ENCODE measurements around the gene MMEL1.
"Not testable (repeated sequence)": the region's sequence is repeated elsewhere in the genome, so short reads cannot be mapped to it uniquely, and the experiment has no call there.

The MMEL1 gene

GRCh38 chr1:2628191-2628932 lies 4.5 kb downstream of the MMEL1 start:
- Histone ChIP-seq H3K9me3 (no peaks in the 10 kb centered on the region), H3K27ac (no peak overlapping the region), H3K27me3 (peaks cover 93% of the 10 kb centered on the region), H3K4me3 (ENCODE audit: low read depth in 1 of 2, low read length in 1 of 2) (no peak overlapping the region), H3K36me3 (no peaks in the 10 kb centered on the region), H3K4me1 (ENCODE audit: control insufficient read depth in 1 of 2, insufficient read depth in 1 of 2, low read depth in 1 of 2, low read length in 1 of 2) (no peaks in the 10 kb centered on the region)
- TF ChIP-seq CTCF (IDR thresholded peaks at IDR 0.05) = no peak

GRCh38 chr1:2627746-2628145 lies 5.1 kb downstream of the MMEL1 start:
- no peak for TF ChIP-seq CTCF (IDR thresholded peaks at IDR 0.05)
- peaks cover 98% of the 10 kb centered on the region for H3K27me3 ChIP-seq
- H3K27ac ChIP-seq = no peak overlapping the region
- no peaks in the 10 kb centered on the region for H3K4me1 ChIP-seq (ENCODE audit: control insufficient read depth in 1 of 2, insufficient read depth in 1 of 2, low read depth in 1 of 2, low read length in 1 of 2)
- H3K4me3 ChIP-seq (ENCODE audit: low read depth in 1 of 2, low read length in 1 of 2) = no peak overlapping the region
- H3K9me3 ChIP-seq = no peaks in the 10 kb centered on the region
- H3K36me3 ChIP-seq = no peaks in the 10 kb centered on the region

- H3K4me1 ChIP-seq (ENCODE audit: control insufficient read depth in 1 of 2, insufficient read depth in 1 of 2, low read depth in 1 of 2, low read length in 1 of 2); H3K27ac ChIP-seq; H3K36me3 ChIP-seq; H3K9me3 ChIP-seq; H3K4me3 ChIP-seq (ENCODE audit: low read depth in 1 of 2, low read length in 1 of 2): not testable (repeated sequence)
- H3K27me3 ChIP-seq = peaks cover 94% of the 10 kb centered on the region
Observed at GRCh38 chr1:2625748-2626147, 7.1 kb downstream of the MMEL1 start.

- Histone ChIP-seq H3K27ac (no peak overlapping the region), H3K27me3 (peaks cover 93% of the 10 kb centered on the region), H3K36me3 (no peaks in the 10 kb centered on the region)
Observed at GRCh38 chr1:2625311-2625710, 7.5 kb downstream of the MMEL1 start.

GRCh38 chr1:2624735-2625300 lies 8.0 kb downstream of the MMEL1 start:
- no peak for TF ChIP-seq CTCF (IDR thresholded peaks at IDR 0.05)

More at GRCh38 chr1:2625311-2625710, 7.5 kb downstream of the MMEL1 start:
- Histone ChIP-seq H3K9me3 (no peaks in the 10 kb centered on the region), H3K4me1 (ENCODE audit: control insufficient read depth in 1 of 2, insufficient read depth in 1 of 2, low read depth in 1 of 2, low read length in 1 of 2) (no peaks in the 10 kb centered on the region), H3K4me3 (ENCODE audit: low read depth in 1 of 2, low read length in 1 of 2) (no peak overlapping the region)
- no peak for TF ChIP-seq CTCF (IDR thresholded peaks at IDR 0.05)

GRCh38 chr1:2623571-2624337 lies 9.1 kb downstream of the MMEL1 start:
- no peaks in the 10 kb centered on the region for H3K4me1 ChIP-seq (ENCODE audit: control insufficient read depth in 1 of 2, insufficient read depth in 1 of 2, low read depth in 1 of 2, low read length in 1 of 2)
- H3K27ac ChIP-seq = no peak overlapping the region
- H3K36me3 ChIP-seq = no peaks in the 10 kb centered on the region
- no peaks in the 10 kb centered on the region for H3K9me3 ChIP-seq
- no peak overlapping the region for H3K4me3 ChIP-seq (ENCODE audit: low read depth in 1 of 2, low read length in 1 of 2)
- no peak for TF ChIP-seq CTCF (IDR thresholded peaks at IDR 0.05)
- H3K27me3 ChIP-seq = peaks cover 81% of the 10 kb centered on the region

More at GRCh38 chr1:2624735-2625300, 8.0 kb downstream of the MMEL1 start:
- no peaks in the 10 kb centered on the region for H3K9me3 ChIP-seq
- peaks cover 92% of the 10 kb centered on the region for H3K27me3 ChIP-seq
- no peak overlapping the region for H3K4me3 ChIP-seq (ENCODE audit: low read depth in 1 of 2, low read length in 1 of 2)
- H3K4me1 ChIP-seq (ENCODE audit: control insufficient read depth in 1 of 2, insufficient read depth in 1 of 2, low read depth in 1 of 2, low read length in 1 of 2) = no peaks in the 10 kb centered on the region
- H3K27ac ChIP-seq = no peak overlapping the region
- H3K36me3 ChIP-seq = no peaks in the 10 kb centered on the region

Measured in neutrophil (primary cell).